ENCODE measurements around the gene RNLS. TPM values are rescaled to one million over a fixed set of nuclear protein-coding genes. Genes with fewer than 3 reads are reported as not detected.

The RNLS gene
- polyA plus RNA-seq, 1 experiment: 6.1 TPM

GRCh38 chr10:88416801-88417200 lies 166.3 kb downstream of the RNLS start:
- POLR2A ChIA-PET: interaction anchor here (0.9 kb wide), 1 partner anchor 166 kb away, joined by 4 read pairs; the partner anchor contains the start of gene RNLS
- no peak overlapping the region for H3K27ac ChIP-seq (ENCODE audit: low read depth, low read length)
- no peak for TF ChIP-seq CTCF (IDR thresholded peaks at IDR 0.05; ENCODE audit: low read depth, low read length)
- no peak for DNase-seq (ENCODE audit: low read depth, low spot score)
- H3K9me3 ChIP-seq (ENCODE audit: control insufficient read depth, insufficient read depth, low read length): no peaks in the 10 kb centered on the region
- no peak overlapping the region for H3K4me3 ChIP-seq (ENCODE audit: low read depth, low read length)
- CTCF ChIA-PET: no interaction called here
- H3K27me3 ChIP-seq (ENCODE audit: control insufficient read depth, insufficient read depth, low read length): no peaks in the 10 kb centered on the region

- DNase-seq (ENCODE audit: low read depth, low spot score): no peak
- H3K27ac ChIP-seq (ENCODE audit: low read depth, low read length): no peak overlapping the region
Measured at GRCh38 chr10:88415533-88416130, 167.5 kb downstream of the RNLS start.

GRCh38 chr10:88413412-88413811 lies 169.7 kb downstream of the RNLS start:
- DNase-seq (ENCODE audit: low read depth, low spot score): no peak
- ChIA-PET CTCF (no interaction called here), POLR2A (no interaction called here)
- no peak for TF ChIP-seq CTCF (IDR thresholded peaks at IDR 0.05; ENCODE audit: low read depth, low read length)
- Histone ChIP-seq H3K4me3 (ENCODE audit: low read depth, low read length) (no peak overlapping the region), H3K27ac (ENCODE audit: low read depth, low read length) (no peak overlapping the region), H3K9me3 (ENCODE audit: control insufficient read depth, insufficient read depth, low read length) (no peaks in the 10 kb centered on the region), H3K27me3 (ENCODE audit: control insufficient read depth, insufficient read depth, low read length) (no peaks in the 10 kb centered on the region)

More at GRCh38 chr10:88415533-88416130, 167.5 kb downstream of the RNLS start:
- ChIA-PET POLR2A (no interaction called here), CTCF (no interaction called here)
- H3K4me3 ChIP-seq (ENCODE audit: low read depth, low read length): no peak overlapping the region
- H3K27me3 ChIP-seq (ENCODE audit: control insufficient read depth, insufficient read depth, low read length): no peaks in the 10 kb centered on the region
- no peak for TF ChIP-seq CTCF (IDR thresholded peaks at IDR 0.05; ENCODE audit: low read depth, low read length)
- H3K9me3 ChIP-seq (ENCODE audit: control insufficient read depth, insufficient read depth, low read length): no peaks in the 10 kb centered on the region

- H3K27ac ChIP-seq (ENCODE audit: low read depth, low read length): no peak overlapping the region
- POLR2A ChIA-PET: no interaction called here
- DNase-seq (ENCODE audit: low read depth, low spot score): no peak
- H3K27me3 ChIP-seq (ENCODE audit: control insufficient read depth, insufficient read depth, low read length): no peaks in the 10 kb centered on the region
- TF ChIP-seq CTCF (IDR thresholded peaks at IDR 0.05; ENCODE audit: low read depth, low read length): no peak
- no peak overlapping the region for H3K4me3 ChIP-seq (ENCODE audit: low read depth, low read length)
- CTCF ChIA-PET: no interaction called here
- H3K9me3 ChIP-seq (ENCODE audit: control insufficient read depth, insufficient read depth, low read length): no peaks in the 10 kb centered on the region
Measured at GRCh38 chr10:88411772-88412349, 171.3 kb downstream of the RNLS start.

- H3K9me3 ChIP-seq (ENCODE audit: control insufficient read depth, insufficient read depth, low read length): no peaks in the 10 kb centered on the region
- ChIA-PET CTCF (no interaction called here), POLR2A (no interaction called here)
Measured at GRCh38 chr10:88409824-88410223, 173.3 kb downstream of the RNLS start.

More at GRCh38 chr10:88409824-88410223, 173.3 kb downstream of the RNLS start:
- Histone ChIP-seq H3K27ac (ENCODE audit: low read depth, low read length) (no peak overlapping the region), H3K27me3 (ENCODE audit: control insufficient read depth, insufficient read depth, low read length) (no peaks in the 10 kb centered on the region), H3K4me3 (ENCODE audit: low read depth, low read length) (no peak overlapping the region)
- no peak for TF ChIP-seq CTCF (IDR thresholded peaks at IDR 0.05; ENCODE audit: low read depth, low read length)
- no peak for DNase-seq (ENCODE audit: low read depth, low spot score)
